WTC11 (cell line): ENCODE measurements around the gene NPR3. TPM values are rescaled to one million over a fixed set of nuclear protein-coding genes. Genes with fewer than 3 reads are reported as not detected.

ENCODE experiments used
- ATAC-seq: fragments of 200-7000 bp; cut with Tn5 transposase; 2 replicates; pipeline ENCODE4 v1.10.0; 2021; ENCODE audit warnings: mild to moderate bottlenecking, moderate library complexity
- CTCF ChIA-PET: fragments of 300-600 bp; sonication (Branson Sonifier 250); formaldehyde crosslinking; loops from one replicate; lab custom pipeline; 2021; ENCODE audit warnings: antibody characterized with exemption; lab: Charles Lee
- POLR2A ChIA-PET: fragments of 350-600 bp; sonication (Branson Sonifier 250); formaldehyde crosslinking; loops from one replicate; lab custom pipeline; 2021; ENCODE audit warnings: antibody characterized with exemption; lab: Charles Lee
- DNase-seq: peaks from one replicate; pipeline ENCODE4 v3.0.0; 2021; ENCODE audit warnings: low spot score
- H3K27ac Mint-ChIP-seq: 2 replicates; pipeline ENCODE4 v1.8.0; 2021; ENCODE audit warnings: mixed read lengths
- H3K27me3 Mint-ChIP-seq: 2 replicates; pipeline ENCODE4 v1.8.0; 2021; ENCODE audit warnings: low read depth, mild to moderate bottlenecking, moderate library complexity, mixed read lengths
- H3K36me3 Mint-ChIP-seq: 2 replicates; pipeline ENCODE4 v1.8.0; 2021; ENCODE audit warnings: mixed read lengths
- H3K4me1 Mint-ChIP-seq: 2 replicates; pipeline ENCODE4 v1.8.0; 2022; ENCODE audit warnings: mixed read lengths
- H3K4me3 Mint-ChIP-seq: 2 replicates; pipeline ENCODE4 v1.8.0; 2021; ENCODE audit warnings: mild to moderate bottlenecking, moderate library complexity, mixed read lengths
- H3K9me3 Mint-ChIP-seq: 2 replicates; pipeline ENCODE4 v1.8.0; 2021; ENCODE audit warnings: mixed read lengths
- ETV6 ChIP-seq: sonication (generic); formaldehyde crosslinking; IDR thresholded peaks from 2 replicates; pipeline ENCODE4 v1.8.1; 2022; ENCODE audit warnings: mild to moderate bottlenecking, missing genetic modification reagents
- JUN ChIP-seq: sonication (generic); formaldehyde crosslinking; IDR thresholded peaks from 2 replicates; pipeline ENCODE4 v1.8.0; 2023; ENCODE audit warnings: mild to moderate bottlenecking, missing genetic modification reagents
- MYBL2 ChIP-seq: sonication (generic); formaldehyde crosslinking; IDR thresholded peaks from 2 replicates; pipeline ENCODE4 v1.8.1; 2023; ENCODE audit warnings: mild to moderate bottlenecking, moderate library complexity, missing genetic modification reagents
- NR1H2 ChIP-seq: sonication (generic); formaldehyde crosslinking; IDR thresholded peaks from 2 replicates; pipeline ENCODE4 v1.9.0; 2021; ENCODE audit warnings: mild to moderate bottlenecking, moderate library complexity, missing genetic modification reagents
- OVOL2 ChIP-seq: fragments of 250-450 bp; sonication (Bioruptor Pico); IDR thresholded peaks from 2 replicates; pipeline ENCODE4 v1.9.0; 2021; ENCODE audit warnings: mild to moderate bottlenecking, borderline replicate concordance
- PRRX2 ChIP-seq: fragments of 250-450 bp; sonication (Bioruptor Pico); IDR thresholded peaks from 2 replicates; pipeline ENCODE4 v1.8.0; 2021; ENCODE audit warnings: mild to moderate bottlenecking
- SMAD4 ChIP-seq: sonication (generic); formaldehyde crosslinking; IDR thresholded peaks from 2 replicates; pipeline ENCODE4 v1.8.0; 2022; ENCODE audit warnings: mild to moderate bottlenecking, missing genetic modification reagents
- ZNF121 ChIP-seq: sonication (generic); formaldehyde crosslinking; IDR thresholded peaks from 2 replicates; pipeline ENCODE4 v1.8.0; 2023; ENCODE audit warnings: missing genetic modification reagents
- ZNF232 ChIP-seq: sonication (generic); formaldehyde crosslinking; IDR thresholded peaks from 2 replicates; pipeline ENCODE4 v1.8.0; 2022; ENCODE audit warnings: mild to moderate bottlenecking, missing genetic modification reagents
- ZNF416 ChIP-seq: fragments of 250-450 bp; sonication (Bioruptor Pico); IDR thresholded peaks from 2 replicates; pipeline ENCODE4 v1.9.0; 2021; ENCODE audit warnings: mild to moderate bottlenecking, inconsistent platforms
- total RNA-seq: library from RNA; stranded (reverse); gene quantifications from 3 replicates; pipeline ENCODE4 v1.2.3, GENCODE V29; 2021
- TF ChIP-seq, protein P1 (sequence below): fragments of 250-450 bp; sonication (Bioruptor Pico); IDR thresholded peaks from 2 replicates; pipeline ENCODE4 v1.9.0; 2021; ENCODE audit warnings: mild to moderate bottlenecking
- TF ChIP-seq, protein P2 (sequence below): fragments of 250-450 bp; sonication (Bioruptor Pico); IDR thresholded peaks from 2 replicates; pipeline ENCODE4 v1.9.0; 2021; ENCODE audit warnings: mild to moderate bottlenecking
- TF ChIP-seq, protein P3 (sequence below): sonication (generic); formaldehyde crosslinking; IDR thresholded peaks from 2 replicates; pipeline ENCODE4 v1.8.1; 2023; ENCODE audit warnings: mild to moderate bottlenecking, moderate library complexity, missing genetic modification reagents
- TF ChIP-seq, protein P4 (sequence below): sonication (generic); formaldehyde crosslinking; IDR thresholded peaks from 2 replicates; pipeline ENCODE4 v1.8.1; 2023; ENCODE audit warnings: mild to moderate bottlenecking, missing genetic modification reagents
- TF ChIP-seq, protein P5 (sequence below): fragments of 250-450 bp; sonication (Bioruptor Pico); IDR thresholded peaks from 2 replicates; pipeline ENCODE4 v1.8.0; 2021; ENCODE audit warnings: mild to moderate bottlenecking
- TF ChIP-seq, protein P6 (sequence below): sonication (generic); formaldehyde crosslinking; IDR thresholded peaks from 2 replicates; pipeline ENCODE4 v1.8.1; 2022; ENCODE audit warnings: low read depth, mild to moderate bottlenecking, moderate library complexity, missing genetic modification reagents, borderline replicate concordance

The NPR3 gene
- total RNA-seq, 1 experiment from 2014 or later = 0.09 TPM

DNA sequence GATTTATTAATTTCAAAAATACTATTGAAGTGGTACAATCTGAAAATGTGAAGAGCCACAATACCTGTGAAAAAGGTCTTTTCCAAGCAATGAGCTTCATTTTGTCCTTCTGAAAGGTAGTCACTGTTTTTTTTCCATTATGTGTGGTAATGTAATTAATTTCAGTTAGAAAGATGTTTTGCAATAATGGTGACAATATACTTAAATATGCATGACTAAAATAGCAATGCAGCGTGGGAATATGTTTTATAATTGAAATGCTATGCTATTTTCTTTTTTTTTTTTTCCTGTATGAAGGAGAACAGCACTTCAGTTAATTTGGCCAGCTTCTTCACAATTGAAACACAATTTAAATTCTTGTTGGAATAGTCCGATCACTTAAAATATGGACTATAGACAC lies 41.9 kb downstream of the NPR3 start:
- POLR2A ChIA-PET = no interaction called here

DNA sequence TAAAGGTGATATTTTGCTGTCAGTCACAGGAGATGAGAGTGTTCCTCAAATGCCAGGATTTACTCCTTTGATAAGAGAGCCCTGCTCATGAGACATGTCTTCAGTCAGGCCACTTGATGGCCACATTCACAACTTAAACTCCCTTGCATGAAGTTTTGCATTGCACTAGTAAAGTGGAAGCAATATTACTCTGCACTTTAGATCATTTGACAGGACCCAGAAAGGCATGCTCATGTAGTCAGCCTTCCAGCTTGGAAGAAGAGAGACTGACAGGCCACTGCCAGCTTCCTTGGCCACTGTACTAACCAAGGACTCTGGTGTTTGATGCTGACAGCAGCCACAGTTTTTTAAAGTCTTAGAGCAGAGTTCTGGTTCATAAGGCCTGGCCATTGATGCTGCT lies 42.6 kb downstream of the NPR3 start:
- Mint-ChIP-seq H3K4me3 (no peak overlapping the region), H3K9me3 (peaks cover 10% of the 10 kb centered on the region), H3K27me3 (peaks cover 3% of the 10 kb centered on the region; the same call in 1 of the 2 replicates), H3K4me1 (no peaks in the 10 kb centered on the region), H3K27ac (no peak overlapping the region), H3K36me3 (0 out of 2 replicates have a peak, but pooled peaks cover 3% of the 10 kb centered on the region)
- ChIA-PET POLR2A (interaction anchor here (0.6 kb wide), 1 partner anchor 327 kb away, joined by 3 read pairs; no protein-coding TSS in a partner anchor), CTCF (no interaction called here)
- no peak for DNase-seq
- TF ChIP-seq JUN (CRISPR knock-in tag) = no peak
- TF ChIP-seq OVOL2 = no peak
- TF ChIP-seq SMAD4 (CRISPR knock-in tag) = no peak
- TF ChIP-seq, protein P1, sequence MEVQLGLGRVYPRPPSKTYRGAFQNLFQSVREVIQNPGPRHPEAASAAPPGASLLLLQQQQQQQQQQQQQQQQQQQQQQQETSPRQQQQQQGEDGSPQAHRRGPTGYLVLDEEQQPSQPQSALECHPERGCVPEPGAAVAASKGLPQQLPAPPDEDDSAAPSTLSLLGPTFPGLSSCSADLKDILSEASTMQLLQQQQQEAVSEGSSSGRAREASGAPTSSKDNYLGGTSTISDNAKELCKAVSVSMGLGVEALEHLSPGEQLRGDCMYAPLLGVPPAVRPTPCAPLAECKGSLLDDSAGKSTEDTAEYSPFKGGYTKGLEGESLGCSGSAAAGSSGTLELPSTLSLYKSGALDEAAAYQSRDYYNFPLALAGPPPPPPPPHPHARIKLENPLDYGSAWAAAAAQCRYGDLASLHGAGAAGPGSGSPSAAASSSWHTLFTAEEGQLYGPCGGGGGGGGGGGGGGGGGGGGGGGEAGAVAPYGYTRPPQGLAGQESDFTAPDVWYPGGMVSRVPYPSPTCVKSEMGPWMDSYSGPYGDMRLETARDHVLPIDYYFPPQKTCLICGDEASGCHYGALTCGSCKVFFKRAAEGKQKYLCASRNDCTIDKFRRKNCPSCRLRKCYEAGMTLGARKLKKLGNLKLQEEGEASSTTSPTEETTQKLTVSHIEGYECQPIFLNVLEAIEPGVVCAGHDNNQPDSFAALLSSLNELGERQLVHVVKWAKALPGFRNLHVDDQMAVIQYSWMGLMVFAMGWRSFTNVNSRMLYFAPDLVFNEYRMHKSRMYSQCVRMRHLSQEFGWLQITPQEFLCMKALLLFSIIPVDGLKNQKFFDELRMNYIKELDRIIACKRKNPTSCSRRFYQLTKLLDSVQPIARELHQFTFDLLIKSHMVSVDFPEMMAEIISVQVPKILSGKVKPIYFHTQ (CRISPR knock-in tag) = no peak
- TF ChIP-seq, protein P2, sequence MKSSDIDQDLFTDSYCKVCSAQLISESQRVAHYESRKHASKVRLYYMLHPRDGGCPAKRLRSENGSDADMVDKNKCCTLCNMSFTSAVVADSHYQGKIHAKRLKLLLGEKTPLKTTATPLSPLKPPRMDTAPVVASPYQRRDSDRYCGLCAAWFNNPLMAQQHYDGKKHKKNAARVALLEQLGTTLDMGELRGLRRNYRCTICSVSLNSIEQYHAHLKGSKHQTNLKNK (CRISPR knock-in tag) = no peak
- TF ChIP-seq PRRX2 (CRISPR knock-in tag) = no peak
- TF ChIP-seq, protein P3, sequence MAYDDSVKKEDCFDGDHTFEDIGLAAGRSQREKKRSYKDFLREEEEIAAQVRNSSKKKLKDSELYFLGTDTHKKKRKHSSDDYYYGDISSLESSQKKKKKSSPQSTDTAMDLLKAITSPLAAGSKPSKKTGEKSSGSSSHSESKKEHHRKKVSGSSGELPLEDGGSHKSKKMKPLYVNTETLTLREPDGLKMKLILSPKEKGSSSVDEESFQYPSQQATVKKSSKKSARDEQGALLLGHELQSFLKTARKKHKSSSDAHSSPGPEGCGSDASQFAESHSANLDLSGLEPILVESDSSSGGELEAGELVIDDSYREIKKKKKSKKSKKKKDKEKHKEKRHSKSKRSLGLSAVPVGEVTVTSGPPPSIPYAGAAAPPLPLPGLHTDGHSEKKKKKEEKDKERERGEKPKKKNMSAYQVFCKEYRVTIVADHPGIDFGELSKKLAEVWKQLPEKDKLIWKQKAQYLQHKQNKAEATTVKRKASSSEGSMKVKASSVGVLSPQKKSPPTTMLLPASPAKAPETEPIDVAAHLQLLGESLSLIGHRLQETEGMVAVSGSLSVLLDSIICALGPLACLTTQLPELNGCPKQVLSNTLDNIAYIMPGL = no peak
- TF ChIP-seq, protein P4, sequence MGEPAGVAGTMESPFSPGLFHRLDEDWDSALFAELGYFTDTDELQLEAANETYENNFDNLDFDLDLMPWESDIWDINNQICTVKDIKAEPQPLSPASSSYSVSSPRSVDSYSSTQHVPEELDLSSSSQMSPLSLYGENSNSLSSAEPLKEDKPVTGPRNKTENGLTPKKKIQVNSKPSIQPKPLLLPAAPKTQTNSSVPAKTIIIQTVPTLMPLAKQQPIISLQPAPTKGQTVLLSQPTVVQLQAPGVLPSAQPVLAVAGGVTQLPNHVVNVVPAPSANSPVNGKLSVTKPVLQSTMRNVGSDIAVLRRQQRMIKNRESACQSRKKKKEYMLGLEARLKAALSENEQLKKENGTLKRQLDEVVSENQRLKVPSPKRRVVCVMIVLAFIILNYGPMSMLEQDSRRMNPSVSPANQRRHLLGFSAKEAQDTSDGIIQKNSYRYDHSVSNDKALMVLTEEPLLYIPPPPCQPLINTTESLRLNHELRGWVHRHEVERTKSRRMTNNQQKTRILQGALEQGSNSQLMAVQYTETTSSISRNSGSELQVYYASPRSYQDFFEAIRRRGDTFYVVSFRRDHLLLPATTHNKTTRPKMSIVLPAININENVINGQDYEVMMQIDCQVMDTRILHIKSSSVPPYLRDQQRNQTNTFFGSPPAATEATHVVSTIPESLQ (CRISPR knock-in tag) = no peak
- no peak for TF ChIP-seq ZNF416 (CRISPR knock-in tag)
- TF ChIP-seq, protein P5, sequence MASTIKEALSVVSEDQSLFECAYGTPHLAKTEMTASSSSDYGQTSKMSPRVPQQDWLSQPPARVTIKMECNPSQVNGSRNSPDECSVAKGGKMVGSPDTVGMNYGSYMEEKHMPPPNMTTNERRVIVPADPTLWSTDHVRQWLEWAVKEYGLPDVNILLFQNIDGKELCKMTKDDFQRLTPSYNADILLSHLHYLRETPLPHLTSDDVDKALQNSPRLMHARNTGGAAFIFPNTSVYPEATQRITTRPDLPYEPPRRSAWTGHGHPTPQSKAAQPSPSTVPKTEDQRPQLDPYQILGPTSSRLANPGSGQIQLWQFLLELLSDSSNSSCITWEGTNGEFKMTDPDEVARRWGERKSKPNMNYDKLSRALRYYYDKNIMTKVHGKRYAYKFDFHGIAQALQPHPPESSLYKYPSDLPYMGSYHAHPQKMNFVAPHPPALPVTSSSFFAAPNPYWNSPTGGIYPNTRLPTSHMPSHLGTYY (CRISPR knock-in tag) = no peak
- no peak for ATAC-seq

More for the DNA sequence above, 41.9 kb downstream of the NPR3 start:
- DNase-seq (no peak), ATAC-seq (no peak)
- Mint-ChIP-seq H3K9me3 (peaks cover 7% of the 10 kb centered on the region), H3K4me3 (no peak overlapping the region), H3K27ac (no peak overlapping the region), H3K4me1 (no peaks in the 10 kb centered on the region), H3K36me3 (0 out of 2 replicates have a peak, but pooled peaks cover 3% of the 10 kb centered on the region), H3K27me3 (no peaks in the 10 kb centered on the region; the same call in 1 of the 2 replicates)
- TF ChIP-seq MYBL2 (no peak), ZNF232 (CRISPR knock-in tag) (no peak), ETV6 (CRISPR knock-in tag) (no peak), ZNF416 (CRISPR knock-in tag) (no peak), NR1H2 (no peak), ZNF121 (CRISPR knock-in tag) (no peak)
- TF ChIP-seq, protein P6, sequence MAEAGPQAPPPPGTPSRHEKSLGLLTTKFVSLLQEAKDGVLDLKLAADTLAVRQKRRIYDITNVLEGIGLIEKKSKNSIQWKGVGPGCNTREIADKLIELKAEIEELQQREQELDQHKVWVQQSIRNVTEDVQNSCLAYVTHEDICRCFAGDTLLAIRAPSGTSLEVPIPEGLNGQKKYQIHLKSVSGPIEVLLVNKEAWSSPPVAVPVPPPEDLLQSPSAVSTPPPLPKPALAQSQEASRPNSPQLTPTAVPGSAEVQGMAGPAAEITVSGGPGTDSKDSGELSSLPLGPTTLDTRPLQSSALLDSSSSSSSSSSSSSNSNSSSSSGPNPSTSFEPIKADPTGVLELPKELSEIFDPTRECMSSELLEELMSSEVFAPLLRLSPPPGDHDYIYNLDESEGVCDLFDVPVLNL (CRISPR knock-in tag) = no peak
- CTCF ChIA-PET = no interaction called here
